Kidney tubule cell (primary cell): Measurements from ENCODE around the gene AGAP5.
"Not testable (repeated sequence)": the region's sequence is repeated elsewhere in the genome, so short reads cannot be mapped to it uniquely, and the experiment has no call there.

Source experiments
- DNase-seq: peaks from one replicate; pipeline ENCODE4 v3.0.0-alpha.2; 2018; ENCODE audit warnings: low spot score

AGAP5 gene

GRCh38 chr10:73714483-73714882, 16.6 kb upstream of the AGAP5 start:
- not testable (repeated sequence) for DNase-seq

- not testable (repeated sequence) for DNase-seq
Observed at GRCh38 chr10:73713912-73714311, 16.0 kb upstream of the AGAP5 start.

DNA sequence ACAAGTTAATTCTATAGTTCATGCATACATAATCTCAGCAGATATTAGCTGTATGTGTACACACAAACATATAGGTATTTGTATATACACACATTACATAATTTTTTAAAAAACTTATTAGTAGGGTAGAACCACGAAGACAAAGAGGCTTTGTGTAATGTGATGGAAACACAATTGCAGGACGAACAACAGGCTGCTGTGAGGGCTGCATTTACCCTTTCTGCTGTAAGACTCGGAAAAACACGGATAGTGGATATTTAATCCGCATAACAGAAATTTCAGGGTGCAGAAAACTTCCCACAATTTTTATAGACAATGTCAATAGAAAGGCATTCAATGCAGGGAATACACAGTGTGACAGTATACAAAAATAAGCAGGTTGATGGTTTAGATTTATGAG, 13.8 kb upstream of the AGAP5 start:
- not testable (repeated sequence) for DNase-seq

GRCh38 chr10:73708122-73708521, 10.2 kb upstream of the AGAP5 start:
- DNase-seq, result not testable (repeated sequence)

DNA sequence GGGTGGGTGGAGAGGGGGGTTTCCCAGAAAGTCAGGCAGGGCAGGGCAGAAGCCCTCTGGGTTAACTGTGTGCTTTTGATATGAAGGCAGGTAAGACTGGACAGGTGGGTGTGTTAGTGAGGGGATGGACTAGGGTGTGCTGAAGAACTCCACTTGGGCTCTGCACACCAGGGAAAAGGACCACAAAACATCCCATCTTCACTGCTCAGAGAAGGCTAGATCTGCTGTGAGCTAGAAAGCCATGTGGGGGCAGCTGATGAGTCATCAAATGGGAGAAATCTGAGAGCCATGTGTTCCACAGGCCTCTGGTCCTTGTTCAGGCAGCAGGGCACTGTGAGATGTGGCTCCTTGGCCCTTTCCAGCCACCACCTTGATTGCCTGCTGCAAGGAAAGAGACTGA, 9.7 kb upstream of the AGAP5 start:
- not testable (repeated sequence) for DNase-seq

DNA sequence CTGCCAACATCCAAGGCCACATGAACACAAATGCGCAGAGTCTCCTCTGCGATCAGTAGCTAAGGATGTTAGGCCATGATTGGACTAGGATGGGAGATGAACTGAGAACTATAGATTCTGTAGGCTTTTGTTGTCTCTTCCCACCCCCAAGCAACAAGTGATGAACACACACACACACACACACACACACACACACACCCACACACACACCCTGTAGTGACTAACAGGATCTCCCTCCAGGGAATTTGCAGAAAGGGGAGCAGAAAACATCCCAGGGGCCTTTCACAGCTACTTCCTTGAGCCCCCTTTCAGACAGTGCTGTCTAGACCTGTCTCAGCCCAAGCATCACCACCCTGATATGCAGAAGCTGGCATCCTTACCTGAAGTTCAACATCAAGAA, 8.6 kb upstream of the AGAP5 start:
- DNase-seq, result peak; percentile 25

GRCh38 chr10:73705506-73706072, 7.7 kb upstream of the AGAP5 start:
- DNase-seq, result peak; percentile 22

DNA sequence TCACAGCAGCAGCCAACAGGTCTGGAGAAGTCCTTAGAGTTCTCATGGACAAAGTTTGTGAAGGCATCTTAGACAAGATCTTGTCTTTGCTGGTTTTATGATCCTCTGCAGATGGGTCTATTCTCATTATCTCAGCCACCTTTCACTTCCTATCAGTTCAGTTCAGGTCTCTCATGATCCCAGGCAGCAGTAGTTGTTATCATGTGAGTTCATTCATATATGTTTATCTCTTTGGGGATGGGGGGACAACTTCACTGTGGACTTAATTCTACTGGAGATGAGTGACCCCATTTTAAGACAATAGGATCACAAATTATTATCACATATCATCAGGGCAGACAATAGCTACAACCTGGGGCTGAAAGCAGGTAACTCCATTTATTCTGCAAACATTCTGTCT, 6.0 kb upstream of the AGAP5 start:
- not testable (repeated sequence) for DNase-seq

DNA sequence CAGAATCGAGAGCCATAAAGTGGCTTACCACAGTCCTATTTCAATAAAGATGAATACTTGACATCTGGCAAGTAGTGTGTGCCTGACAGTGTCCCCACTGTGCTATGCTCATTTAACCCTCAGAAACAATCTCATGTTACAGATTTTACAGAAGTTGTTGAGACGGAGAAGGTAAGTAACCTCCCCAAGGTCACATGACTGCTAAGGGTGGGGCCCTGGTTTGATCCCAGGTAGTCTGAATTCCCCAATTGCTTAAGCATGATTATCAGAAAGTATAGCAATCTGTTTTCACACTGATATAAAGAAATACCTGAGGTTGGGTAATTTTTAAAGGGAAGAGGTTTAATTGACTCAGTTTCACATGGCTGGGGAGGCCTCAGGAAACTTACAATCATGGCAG, 910 bp upstream of the AGAP5 start:
- not testable (repeated sequence) for DNase-seq

GRCh38 chr10:73695302-73695701, 2.6 kb downstream of the AGAP5 start:
- not testable (repeated sequence) for DNase-seq

GRCh38 chr10:73690755-73691154, 7.2 kb downstream of the AGAP5 start:
- not testable (repeated sequence) for DNase-seq

- not testable (repeated sequence) for DNase-seq
Observed at GRCh38 chr10:73689596-73689995, 8.3 kb downstream of the AGAP5 start.

- not testable (repeated sequence) for DNase-seq
Observed at GRCh38 chr10:73687641-73688040, 10.3 kb downstream of the AGAP5 start.

- DNase-seq, result not testable (repeated sequence)
Observed at GRCh38 chr10:73674546-73674945, 23.4 kb downstream of the AGAP5 start.

DNA sequence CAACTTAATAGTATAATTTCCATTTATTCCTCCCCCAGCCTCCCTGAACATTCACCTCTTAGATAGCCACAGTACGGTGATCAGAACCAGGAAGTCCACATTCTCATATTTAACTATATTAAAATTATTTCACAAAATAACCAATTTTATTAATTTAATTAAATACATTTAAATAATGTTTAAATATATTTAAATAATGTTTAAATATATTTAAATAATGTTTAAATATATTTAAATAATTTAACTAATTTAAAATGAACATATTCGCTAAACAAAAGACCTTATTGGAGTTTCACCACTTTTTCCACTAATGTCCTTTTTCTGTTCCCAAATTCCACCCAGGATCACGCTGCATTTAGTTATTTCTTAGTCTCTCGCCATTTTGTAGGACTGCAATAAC, 29.5 kb downstream of the AGAP5 start:
- DNase-seq, result not testable (repeated sequence)

DNA sequence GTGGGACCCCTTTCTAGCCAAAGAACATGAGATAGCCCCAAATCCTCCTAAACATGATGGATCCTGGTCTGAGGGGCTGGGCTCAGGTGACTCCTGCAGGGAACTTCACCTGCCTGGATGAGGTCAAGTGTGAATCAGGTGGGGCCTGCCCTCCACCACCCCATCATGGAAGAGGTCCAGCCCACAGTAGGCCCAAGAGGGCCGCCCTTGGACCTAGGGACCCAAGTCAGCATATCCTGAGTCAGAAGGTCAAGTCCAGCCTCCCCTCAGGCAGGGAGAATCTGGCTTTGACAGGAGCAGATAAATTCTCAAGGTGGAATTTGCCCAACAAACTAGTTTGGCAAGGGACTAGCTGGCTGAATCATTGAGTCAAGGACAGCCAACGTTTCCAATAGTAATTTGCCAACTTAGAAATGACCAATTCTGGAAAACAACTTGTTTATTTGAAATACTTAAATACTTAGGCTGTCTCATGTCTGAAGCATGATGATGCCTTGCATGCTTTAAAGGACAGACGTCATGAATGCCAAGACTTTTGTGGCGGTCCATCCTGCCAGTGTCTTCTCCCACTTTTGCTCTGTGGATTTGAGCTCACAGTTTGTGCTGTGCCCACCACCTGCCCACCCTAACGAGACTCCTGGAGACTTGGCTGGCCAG, 31.6 kb downstream of the AGAP5 start:
- not testable (repeated sequence) for DNase-seq

- DNase-seq, result not testable (repeated sequence)
Observed at GRCh38 chr10:73665581-73665980, 32.3 kb downstream of the AGAP5 start.

DNA sequence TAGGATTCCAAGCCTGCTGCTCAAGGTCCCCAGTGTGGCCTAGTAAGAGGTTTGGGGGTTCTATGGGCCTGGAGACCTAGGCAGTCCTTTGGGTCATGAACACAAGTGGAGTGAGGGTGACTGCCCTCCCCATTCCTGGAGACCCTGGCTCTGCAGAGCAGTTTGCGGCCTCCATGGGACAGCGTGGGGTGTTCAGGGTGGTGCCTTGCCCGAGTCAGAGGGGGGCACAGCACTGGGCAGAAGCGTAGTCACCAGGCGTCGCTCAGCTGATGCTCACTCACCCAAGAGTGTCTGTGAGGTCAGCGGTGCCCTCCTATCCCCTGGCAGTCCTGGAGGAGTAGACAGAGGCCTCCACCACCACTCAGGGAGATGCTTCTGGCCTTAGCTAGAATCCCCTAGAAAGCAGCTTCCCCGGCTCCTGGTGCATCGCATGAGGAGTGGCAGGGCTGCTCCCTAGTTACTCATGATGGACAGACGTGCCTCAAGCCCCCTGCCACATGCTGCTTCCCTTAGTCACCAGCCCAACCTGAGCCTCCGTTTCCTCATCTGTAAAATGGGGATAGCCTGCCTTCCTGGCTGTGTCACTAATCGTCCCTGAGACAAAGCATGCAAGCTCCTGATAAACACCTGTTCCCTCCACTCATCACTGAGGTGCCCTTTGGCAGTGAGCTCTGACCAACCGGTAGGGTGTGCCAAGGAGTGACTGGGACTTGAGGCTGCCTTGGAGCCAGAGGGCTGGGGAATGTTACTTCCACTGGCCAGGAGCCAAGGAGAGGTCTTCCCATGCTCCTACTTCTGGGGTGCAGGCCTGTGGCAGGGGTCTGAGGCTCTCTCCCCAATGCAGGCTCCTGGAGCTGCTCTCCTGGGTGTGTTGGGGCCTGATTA, 33.5 kb downstream of the AGAP5 start:
- DNase-seq, result peak; percentile 25

- peak; percentile 2 for DNase-seq
Observed at GRCh38 chr10:73663621-73664020, 34.3 kb downstream of the AGAP5 start.

GRCh38 chr10:73662705-73663104, 35.2 kb downstream of the AGAP5 start:
- not testable (repeated sequence) for DNase-seq

GRCh38 chr10:73655990-73656298, 42.0 kb downstream of the AGAP5 start, which contains the start of gene SYNPO2L:
SYNPO2L (minus strand) TSS chr10:73656029; CDS start chr10:73655922, 107 bp downstream.
- DNase-seq, result no peak

GRCh38 chr10:73655257-73655989, 42.5 kb downstream of the AGAP5 start:
- no peak for DNase-seq
